ENCODE results near the gene AFMID. TPM values are rescaled to one million over a fixed set of nuclear protein-coding genes. Genes with fewer than 3 reads are reported as not detected.

Gene AFMID
- total RNA-seq, 2 experiments from 2014 or later: 0.42 to 0.60 TPM

DNA sequence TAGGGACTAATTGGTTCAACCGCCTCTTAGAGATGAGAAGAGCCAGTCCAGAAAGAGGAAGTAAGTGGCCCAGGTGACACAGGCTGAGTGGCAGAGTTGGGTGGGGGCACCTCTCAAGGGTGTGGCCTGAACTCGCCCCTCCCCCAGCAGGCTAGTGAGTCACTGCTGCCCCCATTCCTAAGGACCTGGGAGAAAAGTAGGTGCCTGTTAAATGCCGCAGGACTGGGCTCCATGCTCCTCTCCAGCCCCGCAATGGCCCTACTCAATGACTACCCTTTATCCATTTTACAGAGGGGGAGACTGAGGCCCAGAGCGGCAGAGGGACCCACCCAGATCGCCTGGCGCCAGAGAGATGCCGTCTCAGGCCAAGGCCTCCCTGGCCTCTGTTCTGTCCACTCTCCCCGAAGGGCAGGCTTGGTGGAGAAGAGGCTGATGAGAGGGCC is 52.3 kb downstream of the AFMID start:
- DNase-seq (no peak), ATAC-seq (ENCODE audit: poor library complexity) (no peak)
- Mint-ChIP-seq H3K27me3 (no peaks in the 10 kb centered on the region), H3K9me3 (no peaks in the 10 kb centered on the region), H3K27ac (no peak overlapping the region), H3K4me1 (ENCODE audit: low read depth) (no peaks in the 10 kb centered on the region), H3K4me3 (no peak overlapping the region), H3K36me3 (ENCODE audit: low read depth) (no peaks in the 10 kb centered on the region)
- Histone ChIP-seq H3K4me1 (ENCODE audit: insufficient read depth, low read length) (no peaks in the 10 kb centered on the region), H3K27me3 (ENCODE audit: control insufficient read depth in 1 of 2, insufficient read depth in 2 of 2, low read length in 2 of 2) (no peaks in the 10 kb centered on the region), H3K9me3 (ENCODE audit: control insufficient read depth in 1 of 2, insufficient read depth in 1 of 2, low read length in 2 of 2) (no peaks in the 10 kb centered on the region), H3K36me3 (ENCODE audit: insufficient read depth, low read length) (no peaks in the 10 kb centered on the region), H3K27ac (ENCODE audit: low read depth in 1 of 2, low read length in 2 of 2) (no peak overlapping the region), H3K4me3 (ENCODE audit: low read length) (no peak overlapping the region)
- intact Hi-C loops (cut with DNase I, micrococcal nuclease): no loop called here
- TF ChIP-seq, protein P1, sequence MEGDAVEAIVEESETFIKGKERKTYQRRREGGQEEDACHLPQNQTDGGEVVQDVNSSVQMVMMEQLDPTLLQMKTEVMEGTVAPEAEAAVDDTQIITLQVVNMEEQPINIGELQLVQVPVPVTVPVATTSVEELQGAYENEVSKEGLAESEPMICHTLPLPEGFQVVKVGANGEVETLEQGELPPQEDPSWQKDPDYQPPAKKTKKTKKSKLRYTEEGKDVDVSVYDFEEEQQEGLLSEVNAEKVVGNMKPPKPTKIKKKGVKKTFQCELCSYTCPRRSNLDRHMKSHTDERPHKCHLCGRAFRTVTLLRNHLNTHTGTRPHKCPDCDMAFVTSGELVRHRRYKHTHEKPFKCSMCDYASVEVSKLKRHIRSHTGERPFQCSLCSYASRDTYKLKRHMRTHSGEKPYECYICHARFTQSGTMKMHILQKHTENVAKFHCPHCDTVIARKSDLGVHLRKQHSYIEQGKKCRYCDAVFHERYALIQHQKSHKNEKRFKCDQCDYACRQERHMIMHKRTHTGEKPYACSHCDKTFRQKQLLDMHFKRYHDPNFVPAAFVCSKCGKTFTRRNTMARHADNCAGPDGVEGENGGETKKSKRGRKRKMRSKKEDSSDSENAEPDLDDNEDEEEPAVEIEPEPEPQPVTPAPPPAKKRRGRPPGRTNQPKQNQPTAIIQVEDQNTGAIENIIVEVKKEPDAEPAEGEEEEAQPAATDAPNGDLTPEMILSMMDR (IDR thresholded peaks at IDR 0.05): no peak
- POLR2A ChIA-PET: no interaction called here
- CTCF ChIA-PET: no interaction called here

DNA sequence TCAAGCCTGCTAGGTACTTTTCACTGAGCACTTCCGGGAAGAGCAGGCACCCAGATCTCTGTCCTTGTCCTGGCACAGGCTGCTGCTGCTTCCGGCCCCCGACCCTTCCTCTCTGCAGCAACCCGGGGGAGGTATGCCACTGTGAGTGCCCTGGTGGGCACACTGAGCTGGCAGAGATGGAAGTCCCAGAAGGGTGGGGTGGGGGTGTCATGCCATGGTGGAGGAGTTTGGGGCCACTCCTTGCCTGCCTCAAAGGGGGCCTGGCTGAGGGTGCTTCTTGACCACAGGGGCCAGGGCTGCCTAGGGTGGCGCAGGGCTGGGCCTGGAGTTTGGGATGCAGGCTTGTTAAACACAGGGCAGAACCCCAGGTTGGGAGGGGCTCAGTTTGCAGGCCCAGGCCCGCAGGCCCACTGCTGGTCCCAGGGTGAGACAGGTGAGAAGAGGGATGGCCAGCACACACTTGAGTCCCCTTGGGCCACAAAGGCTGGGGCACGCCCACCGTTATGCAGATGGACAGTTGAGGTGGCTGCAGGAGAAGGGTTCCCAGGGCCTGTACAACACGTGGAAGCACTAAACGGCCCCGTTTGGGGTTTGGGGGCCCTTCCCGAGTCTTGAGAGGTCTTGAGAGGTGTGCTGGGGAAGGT is 53.0 kb downstream of the AFMID start:
- Mint-ChIP-seq H3K4me3 (no peak overlapping the region), H3K27ac (no peak overlapping the region), H3K36me3 (ENCODE audit: low read depth) (no peaks in the 10 kb centered on the region), H3K27me3 (no peaks in the 10 kb centered on the region), H3K4me1 (ENCODE audit: low read depth) (no peaks in the 10 kb centered on the region), H3K9me3 (no peaks in the 10 kb centered on the region)
- no peak overlapping the region for H3K27ac ChIP-seq (ENCODE audit: low read depth in 1 of 2, low read length in 2 of 2)
- TF ChIP-seq, protein P1 (IDR thresholded peaks at IDR 0.05): no peak
- DNase-seq: no peak
- no peaks in the 10 kb centered on the region for H3K36me3 ChIP-seq (ENCODE audit: insufficient read depth, low read length)
- no peaks in the 10 kb centered on the region for H3K27me3 ChIP-seq (ENCODE audit: control insufficient read depth in 1 of 2, insufficient read depth in 2 of 2, low read length in 2 of 2)
- ChIA-PET CTCF (no interaction called here), POLR2A (no interaction called here)
- no peaks in the 10 kb centered on the region for H3K9me3 ChIP-seq (ENCODE audit: control insufficient read depth in 1 of 2, insufficient read depth in 1 of 2, low read length in 2 of 2)
- H3K4me1 ChIP-seq (ENCODE audit: insufficient read depth, low read length): no peaks in the 10 kb centered on the region
- intact Hi-C loops (cut with DNase I, micrococcal nuclease): no loop called here
- no peak overlapping the region for H3K4me3 ChIP-seq (ENCODE audit: low read length)
- no peak for ATAC-seq (ENCODE audit: poor library complexity)

DNA sequence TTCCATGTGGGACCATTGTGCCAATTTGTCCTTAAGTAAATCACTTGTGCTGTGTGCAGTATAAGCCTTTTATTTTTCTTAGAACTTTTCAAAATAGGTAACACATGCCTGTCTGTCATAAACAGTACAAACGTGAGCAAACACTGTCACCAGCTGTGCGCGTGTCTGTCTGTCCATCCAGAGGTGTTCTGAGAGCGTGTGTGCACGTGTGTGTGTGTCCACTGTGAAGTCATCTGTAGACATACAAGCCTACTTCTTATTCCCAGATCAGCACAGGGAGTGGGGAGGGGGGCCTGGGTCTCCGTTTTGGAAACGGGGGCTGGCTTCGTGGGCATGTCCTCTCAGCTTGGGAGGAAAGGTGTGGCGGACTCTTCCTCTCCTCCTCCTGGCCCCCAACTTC is 53.7 kb downstream of the AFMID start:
- Histone ChIP-seq H3K4me3 (ENCODE audit: low read length) (no peak overlapping the region), H3K36me3 (ENCODE audit: insufficient read depth, low read length) (no peaks in the 10 kb centered on the region), H3K4me1 (ENCODE audit: insufficient read depth, low read length) (no peaks in the 10 kb centered on the region), H3K9me3 (ENCODE audit: control insufficient read depth in 1 of 2, insufficient read depth in 1 of 2, low read length in 2 of 2) (no peaks in the 10 kb centered on the region), H3K27me3 (ENCODE audit: control insufficient read depth in 1 of 2, insufficient read depth in 2 of 2, low read length in 2 of 2) (no peaks in the 10 kb centered on the region), H3K27ac (ENCODE audit: low read depth in 1 of 2, low read length in 2 of 2) (no peak overlapping the region)
- ChIA-PET POLR2A (no interaction called here), CTCF (no interaction called here)
- no peaks in the 10 kb centered on the region for H3K4me1 Mint-ChIP-seq (ENCODE audit: low read depth)
- H3K36me3 Mint-ChIP-seq (ENCODE audit: low read depth): no peaks in the 10 kb centered on the region
- H3K4me3 Mint-ChIP-seq: no peak overlapping the region
- DNase-seq: no peak
- TF ChIP-seq, protein P1 (IDR thresholded peaks at IDR 0.05): no peak
- H3K27ac Mint-ChIP-seq: no peak overlapping the region
- intact Hi-C loops (cut with DNase I, micrococcal nuclease): no loop called here
- ATAC-seq (ENCODE audit: poor library complexity): no peak
- H3K9me3 Mint-ChIP-seq: no peaks in the 10 kb centered on the region
- no peaks in the 10 kb centered on the region for H3K27me3 Mint-ChIP-seq

Measured in CD4-positive, alpha-beta T cell (primary cell).